IPS DF 4.7 (cell line): ENCODE data around the gene XYLT1.

Experiments used
- DNase-seq: peaks from one replicate; pipeline ENCODE4 v3.0.0-alpha.2; 2013; ENCODE audit warnings: low spot score; ENCODE audit errors: extremely low read depth

XYLT1 gene

GRCh38 chr16:17206712-17207111, 264.0 kb downstream of the XYLT1 start:
- no peak for DNase-seq

- DNase-seq = no peak
Measured at GRCh38 chr16:17205279-17206211, 265.2 kb downstream of the XYLT1 start.

GRCh38 chr16:17204644-17205043, 266.1 kb downstream of the XYLT1 start:
- DNase-seq = no peak

- no peak for DNase-seq
Measured at GRCh38 chr16:17204206-17204605, 266.6 kb downstream of the XYLT1 start.

GRCh38 chr16:17203424-17203823, 267.3 kb downstream of the XYLT1 start:
- DNase-seq = no peak

- DNase-seq = no peak
Measured at GRCh38 chr16:17199135-17199534, 271.6 kb downstream of the XYLT1 start.

- no peak for DNase-seq
Measured at GRCh38 chr16:17196526-17196925, 274.2 kb downstream of the XYLT1 start.

GRCh38 chr16:17194190-17194780, 276.5 kb downstream of the XYLT1 start:
- DNase-seq = no peak

- DNase-seq = no peak
Measured at GRCh38 chr16:17193566-17194100, 277.1 kb downstream of the XYLT1 start.

GRCh38 chr16:17184026-17184425, 286.7 kb downstream of the XYLT1 start:
- no peak for DNase-seq

GRCh38 chr16:17177959-17178905, 292.5 kb downstream of the XYLT1 start:
- no peak for DNase-seq

- DNase-seq = no peak
Measured at GRCh38 chr16:17177242-17177958, 293.4 kb downstream of the XYLT1 start.

- DNase-seq = no peak
Measured at GRCh38 chr16:17176199-17176598, 294.6 kb downstream of the XYLT1 start.

GRCh38 chr16:17173281-17173680, 297.5 kb downstream of the XYLT1 start:
- DNase-seq = no peak

GRCh38 chr16:17171250-17172143, 299.3 kb downstream of the XYLT1 start:
- no peak for DNase-seq

GRCh38 chr16:17170435-17170834, 300.3 kb downstream of the XYLT1 start:
- DNase-seq = no peak

- no peak for DNase-seq
Measured at GRCh38 chr16:17168181-17168580, 302.6 kb downstream of the XYLT1 start.

GRCh38 chr16:17166095-17166494, 304.7 kb downstream of the XYLT1 start:
- no peak for DNase-seq

- DNase-seq = no peak
Measured at GRCh38 chr16:17162560-17162959, 308.2 kb downstream of the XYLT1 start.
